WTC11 (cell line): ENCODE data around the gene MYBPC1.

Experiments
- IRF1 ChIP-seq: sonication (generic); formaldehyde crosslinking; IDR thresholded peaks from 2 replicates; pipeline ENCODE4 v1.8.0; 2023; ENCODE audit warnings: missing genetic modification reagents
- ZBTB21 ChIP-seq: sonication (generic); formaldehyde crosslinking; IDR thresholded peaks from 2 replicates; pipeline ENCODE4 v1.8.1; 2023; ENCODE audit warnings: mild to moderate bottlenecking, missing genetic modification reagents, borderline replicate concordance
- ZNF671 ChIP-seq: fragments of 250-450 bp; sonication (Bioruptor Pico); IDR thresholded peaks from 2 replicates; pipeline ENCODE4 v1.8.0; 2021; ENCODE audit warnings: mild to moderate bottlenecking
- TF ChIP-seq, protein P1 (sequence below): sonication (generic); formaldehyde crosslinking; IDR thresholded peaks from 2 replicates; pipeline ENCODE4 v1.8.1; 2022; ENCODE audit warnings: low read depth, missing genetic modification reagents, borderline replicate concordance
- TF ChIP-seq, protein P2 (sequence below): fragments of 200-600 bp; IDR thresholded peaks from 2 replicates; pipeline ENCODE4 v1.8.0; 2022; ENCODE audit warnings: antibody characterized with exemption

DNA sequence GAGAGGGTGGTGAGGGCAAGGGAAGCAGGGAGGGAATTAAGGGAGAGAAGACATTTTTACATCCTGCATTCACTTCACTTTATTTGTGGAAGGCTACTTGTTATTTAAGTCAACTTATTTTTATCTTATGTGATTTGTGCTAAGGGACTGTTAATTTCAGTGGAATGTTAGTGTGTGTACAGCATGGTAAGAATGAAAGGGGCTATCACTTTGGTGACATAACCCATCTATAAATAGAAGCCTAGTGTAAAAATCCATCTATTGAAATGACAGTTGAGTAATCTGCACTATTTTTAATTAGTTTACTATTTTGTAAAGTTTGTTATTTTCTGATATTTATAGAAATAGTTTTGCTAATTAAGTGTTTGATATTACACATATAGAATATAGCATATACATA lies 85.9 kb downstream of the MYBPC1 start:
- TF ChIP-seq ZNF671 (CRISPR knock-in tag), result no peak
- TF ChIP-seq ZBTB21 (CRISPR knock-in tag), result no peak
- TF ChIP-seq, protein P1, sequence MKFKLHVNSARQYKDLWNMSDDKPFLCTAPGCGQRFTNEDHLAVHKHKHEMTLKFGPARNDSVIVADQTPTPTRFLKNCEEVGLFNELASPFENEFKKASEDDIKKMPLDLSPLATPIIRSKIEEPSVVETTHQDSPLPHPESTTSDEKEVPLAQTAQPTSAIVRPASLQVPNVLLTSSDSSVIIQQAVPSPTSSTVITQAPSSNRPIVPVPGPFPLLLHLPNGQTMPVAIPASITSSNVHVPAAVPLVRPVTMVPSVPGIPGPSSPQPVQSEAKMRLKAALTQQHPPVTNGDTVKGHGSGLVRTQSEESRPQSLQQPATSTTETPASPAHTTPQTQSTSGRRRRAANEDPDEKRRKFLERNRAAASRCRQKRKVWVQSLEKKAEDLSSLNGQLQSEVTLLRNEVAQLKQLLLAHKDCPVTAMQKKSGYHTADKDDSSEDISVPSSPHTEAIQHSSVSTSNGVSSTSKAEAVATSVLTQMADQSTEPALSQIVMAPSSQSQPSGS (CRISPR knock-in tag), result no peak
- no peak for TF ChIP-seq IRF1
- TF ChIP-seq, protein P2, sequence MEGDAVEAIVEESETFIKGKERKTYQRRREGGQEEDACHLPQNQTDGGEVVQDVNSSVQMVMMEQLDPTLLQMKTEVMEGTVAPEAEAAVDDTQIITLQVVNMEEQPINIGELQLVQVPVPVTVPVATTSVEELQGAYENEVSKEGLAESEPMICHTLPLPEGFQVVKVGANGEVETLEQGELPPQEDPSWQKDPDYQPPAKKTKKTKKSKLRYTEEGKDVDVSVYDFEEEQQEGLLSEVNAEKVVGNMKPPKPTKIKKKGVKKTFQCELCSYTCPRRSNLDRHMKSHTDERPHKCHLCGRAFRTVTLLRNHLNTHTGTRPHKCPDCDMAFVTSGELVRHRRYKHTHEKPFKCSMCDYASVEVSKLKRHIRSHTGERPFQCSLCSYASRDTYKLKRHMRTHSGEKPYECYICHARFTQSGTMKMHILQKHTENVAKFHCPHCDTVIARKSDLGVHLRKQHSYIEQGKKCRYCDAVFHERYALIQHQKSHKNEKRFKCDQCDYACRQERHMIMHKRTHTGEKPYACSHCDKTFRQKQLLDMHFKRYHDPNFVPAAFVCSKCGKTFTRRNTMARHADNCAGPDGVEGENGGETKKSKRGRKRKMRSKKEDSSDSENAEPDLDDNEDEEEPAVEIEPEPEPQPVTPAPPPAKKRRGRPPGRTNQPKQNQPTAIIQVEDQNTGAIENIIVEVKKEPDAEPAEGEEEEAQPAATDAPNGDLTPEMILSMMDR, result no peak
